GM19239 (cell line): Measurements from ENCODE around the gene JAKMIP1.

Source experiments
- DNase-seq: peaks from one replicate; pipeline ENCODE4 v3.0.0; 2011; ENCODE audit warnings: low spot score; ENCODE audit not compliant: insufficient read length
- FAIRE-seq: peaks from 2 replicates; lab custom pipeline; 2011; peaks lifted over from hg19 to GRCh38; lab: Jason Lieb, UNC

JAKMIP1 gene

GRCh38 chr4:6076391-6076790, 124.0 kb downstream of the JAKMIP1 start:
- DNase-seq (no peak), FAIRE-seq (no peak)

DNA sequence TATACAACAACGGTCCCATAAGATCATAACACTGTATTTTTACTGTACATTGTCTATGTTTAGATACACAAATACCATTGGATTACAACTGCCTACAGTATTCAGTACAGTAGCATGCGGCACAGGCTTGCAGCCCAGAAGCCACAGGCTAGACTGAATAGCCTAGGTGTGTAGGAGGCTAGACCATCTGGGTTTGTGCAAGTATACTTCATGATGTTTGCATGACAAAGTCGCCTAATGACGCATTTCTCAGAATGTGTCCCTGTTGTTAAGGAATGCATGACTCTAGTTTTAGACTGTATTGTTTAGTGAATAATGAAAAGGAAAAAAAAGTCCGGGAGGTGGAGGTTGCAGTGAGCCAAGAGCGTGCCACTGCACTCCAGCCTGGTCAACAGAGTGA, 125.6 kb downstream of the JAKMIP1 start:
- DNase-seq (no peak), FAIRE-seq (no peak)

GRCh38 chr4:6071959-6072720, 128.2 kb downstream of the JAKMIP1 start:
- DNase-seq = no peak
- no peak for FAIRE-seq

DNA sequence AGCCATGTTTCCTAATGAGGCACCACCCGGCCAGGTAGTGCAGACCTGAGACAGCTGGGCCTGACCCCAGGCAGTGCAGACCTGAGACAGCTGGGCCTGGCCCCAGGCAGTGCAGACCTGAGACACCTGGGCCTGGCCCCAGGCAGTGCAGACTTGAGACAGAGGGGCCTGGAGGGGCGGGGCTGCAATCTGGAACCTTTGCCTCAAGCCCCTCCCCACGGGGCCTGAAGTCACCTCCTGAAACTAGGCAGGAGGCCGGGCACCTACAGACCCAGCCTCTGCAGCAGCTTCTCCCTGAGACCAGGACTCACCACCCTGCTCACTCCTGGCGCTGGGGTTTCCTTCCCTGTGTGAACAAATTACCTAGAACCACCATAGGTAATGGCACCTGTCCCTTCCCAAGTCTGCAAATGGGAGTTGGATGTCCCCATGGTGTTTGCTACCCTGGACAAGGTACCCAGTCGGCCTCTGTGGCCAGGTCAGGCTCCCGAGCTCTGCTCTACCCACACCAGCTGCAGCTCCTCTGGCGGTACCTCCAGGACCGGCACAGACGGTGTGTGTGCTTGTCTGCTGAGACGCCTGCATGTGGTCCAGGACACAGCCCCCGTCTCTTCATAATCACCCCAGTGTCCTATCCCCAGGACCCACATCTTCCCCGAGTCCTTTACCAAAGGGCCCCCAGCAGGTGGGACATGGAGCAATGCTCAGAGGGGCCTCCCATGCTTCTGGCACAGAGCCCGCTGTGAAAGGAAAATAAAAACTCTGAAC, 129.0 kb downstream of the JAKMIP1 start:
- DNase-seq = no peak

GRCh38 chr4:6069845-6070709, 130.3 kb downstream of the JAKMIP1 start:
- FAIRE-seq (no peak), DNase-seq (no peak)

More for the DNA sequence above, 129.0 kb downstream of the JAKMIP1 start:
- no peak for FAIRE-seq

- FAIRE-seq (no peak), DNase-seq (no peak)
Observed at GRCh38 chr4:6068986-6069385, 131.4 kb downstream of the JAKMIP1 start.

GRCh38 chr4:6065934-6066590, 134.3 kb downstream of the JAKMIP1 start:
- DNase-seq (no peak), FAIRE-seq (no peak)

DNA sequence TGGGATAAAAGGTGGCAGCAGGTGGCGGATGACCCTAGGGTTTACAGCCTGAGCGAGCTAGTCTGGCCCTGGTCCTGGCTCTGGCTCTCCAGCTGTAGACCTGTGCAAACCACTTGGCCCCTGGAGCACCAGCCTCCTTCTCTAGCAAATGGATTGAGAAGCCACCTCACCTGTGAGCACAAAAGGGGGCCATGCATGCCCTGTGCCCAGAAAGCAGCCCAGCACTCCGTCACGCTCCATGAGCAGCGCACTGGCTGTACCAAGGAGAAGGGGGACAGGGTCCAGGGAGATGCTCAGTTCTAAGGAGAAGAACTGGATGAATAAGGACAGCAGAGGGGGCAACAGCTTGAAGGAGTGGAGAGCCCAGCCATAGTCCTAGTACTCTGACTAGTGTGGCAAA, 135.2 kb downstream of the JAKMIP1 start:
- DNase-seq (no peak), FAIRE-seq (no peak)

- DNase-seq (no peak), FAIRE-seq (no peak)
Observed at GRCh38 chr4:6064383-6064782, 136.0 kb downstream of the JAKMIP1 start.

- FAIRE-seq (no peak), DNase-seq (no peak)
Observed at GRCh38 chr4:6063684-6064083, 136.7 kb downstream of the JAKMIP1 start.

GRCh38 chr4:6062133-6062532, 138.2 kb downstream of the JAKMIP1 start:
- FAIRE-seq (no peak), DNase-seq (no peak)

DNA sequence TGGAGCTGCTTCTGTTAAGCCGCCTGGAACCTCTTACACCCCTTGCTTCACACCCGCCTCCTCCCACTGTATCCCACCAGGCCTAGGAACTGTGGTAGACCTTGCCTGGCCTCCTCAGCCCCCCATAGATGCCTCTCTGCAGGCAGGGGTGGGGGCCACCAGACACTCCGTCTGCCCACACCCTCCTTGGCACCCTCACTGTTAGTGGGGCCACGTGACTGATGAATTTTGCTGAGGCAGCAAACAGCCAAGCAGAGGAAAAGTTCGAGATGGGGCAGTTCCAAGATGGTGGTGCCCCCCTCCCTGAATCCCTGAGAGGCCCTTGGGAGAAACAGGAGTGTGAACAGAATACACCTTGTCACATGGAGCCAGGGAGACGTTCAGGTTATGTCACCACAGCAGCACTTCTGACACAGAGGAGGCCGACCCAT, 141.0 kb downstream of the JAKMIP1 start:
- DNase-seq (no peak), FAIRE-seq (no peak)

DNA sequence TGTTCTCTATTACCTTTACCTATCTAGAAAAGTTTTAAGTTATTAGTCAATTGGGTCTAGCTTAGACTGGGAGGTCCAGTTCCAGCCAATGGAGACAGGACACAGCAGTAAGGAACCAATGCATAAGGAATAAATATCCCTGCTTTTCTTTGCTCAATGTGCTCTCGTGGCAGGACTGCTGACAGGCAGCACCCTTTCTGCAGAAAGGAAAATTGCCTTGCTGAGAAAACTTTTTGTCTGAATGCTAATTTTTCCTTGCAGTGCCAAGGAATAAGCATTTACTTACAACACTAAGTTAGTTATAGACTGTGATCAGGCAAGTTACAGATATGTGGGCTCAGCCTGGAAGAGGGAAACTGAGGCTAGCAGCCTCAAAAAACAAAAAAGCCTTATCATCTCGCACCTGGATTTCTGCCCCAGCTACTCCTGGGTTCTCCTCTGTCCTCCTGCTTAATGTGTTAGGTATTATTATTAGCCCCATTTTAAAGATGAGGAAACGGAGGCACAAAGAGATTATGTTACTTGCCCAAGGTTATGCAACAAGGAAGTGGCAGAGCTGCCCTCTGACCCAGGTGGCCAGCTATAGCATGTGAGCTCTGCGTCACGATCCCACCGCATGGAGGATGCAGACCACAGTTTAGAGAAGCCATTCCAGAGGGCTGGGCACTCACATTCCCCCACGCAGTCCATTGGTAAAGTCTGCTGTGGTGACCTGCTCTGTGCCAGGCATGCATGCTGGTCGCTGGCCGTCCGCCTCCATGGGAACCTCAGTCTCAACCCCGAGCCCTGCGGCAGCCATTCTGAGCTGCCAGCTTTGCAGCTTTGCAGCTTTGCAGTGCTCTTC, 141.6 kb downstream of the JAKMIP1 start:
- DNase-seq = no peak
- FAIRE-seq = no peak

- DNase-seq (no peak), FAIRE-seq (no peak)
Observed at GRCh38 chr4:6056976-6057766, 143.2 kb downstream of the JAKMIP1 start.

- DNase-seq (no peak), FAIRE-seq (no peak)
Observed at GRCh38 chr4:6055436-6055835, 144.9 kb downstream of the JAKMIP1 start.

DNA sequence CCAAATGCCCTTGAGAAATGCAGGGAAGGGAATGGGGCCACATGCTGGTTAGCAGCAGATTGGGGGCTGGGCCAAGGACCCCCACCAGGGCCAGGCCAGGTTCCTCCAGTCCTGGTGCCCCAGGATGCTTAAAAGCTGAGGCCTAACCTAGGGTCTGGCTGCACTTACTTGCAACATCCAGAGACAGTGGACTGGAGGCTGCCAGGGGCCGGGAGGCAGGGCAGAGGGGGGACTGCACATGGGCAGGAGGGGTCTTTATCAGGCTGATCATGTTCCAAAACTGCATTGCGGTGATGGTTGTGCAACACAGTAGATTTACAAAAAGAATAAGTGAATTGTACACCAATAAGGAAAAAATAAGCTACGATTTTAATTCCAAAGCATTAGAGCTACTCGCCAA, 145.3 kb downstream of the JAKMIP1 start:
- DNase-seq (no peak), FAIRE-seq (no peak)

- no peak for DNase-seq
- no peak for FAIRE-seq
Observed at GRCh38 chr4:6054162-6054922, 146.0 kb downstream of the JAKMIP1 start.

DNA sequence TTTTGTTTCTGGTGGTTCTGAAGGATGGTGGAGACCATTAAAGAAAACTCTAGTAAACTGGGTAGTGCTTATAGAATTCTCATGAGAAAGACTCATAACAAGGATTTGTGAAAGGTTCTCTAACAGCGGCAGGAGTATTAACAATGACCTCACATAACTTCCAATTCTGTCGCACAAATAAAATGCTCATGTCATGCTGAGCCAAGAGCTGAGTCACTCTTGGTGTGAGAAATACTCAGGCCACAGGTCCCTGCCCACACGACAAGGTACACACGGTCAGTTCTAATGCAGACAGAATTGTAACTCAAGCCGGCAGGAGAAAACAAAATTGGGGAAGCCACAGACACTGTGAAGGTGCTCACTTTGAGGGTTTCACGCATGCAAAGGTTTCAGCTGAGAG, 147.7 kb downstream of the JAKMIP1 start:
- FAIRE-seq (no peak), DNase-seq (no peak)
